Endothelial cell of umbilical vein (primary cell): Measurements from ENCODE around the gene NEU4. TPM values are rescaled to one million over a fixed set of nuclear protein-coding genes. Genes with fewer than 3 reads are reported as not detected.
"Not testable (repeated sequence)": the region's sequence is repeated elsewhere in the genome, so short reads cannot be mapped to it uniquely, and the experiment has no call there.

Experiments
- BruUV-seq: library from RNA; stranded (reverse); fragments of 400-500 nt; replicated peaks from 2 replicates; lab custom pipeline; 2021; lab: Mats Ljungman, UMichigan
- CTCF ChIA-PET: fragments of 300-600, 350-600 bp; sonication (Branson Sonifier 250); formaldehyde crosslinking; loops from one replicate; lab custom pipeline; 2021; ENCODE audit warnings: antibody characterized with exemption, inconsistent platforms; lab: Charles Lee
- POLR2A ChIA-PET: fragments of 300-600, 350-600 bp; sonication (Branson Sonifier 250); formaldehyde crosslinking; loops from one replicate; lab custom pipeline; 2021; ENCODE audit warnings: antibody characterized with exemption, inconsistent platforms; lab: Charles Lee
- DNase-seq: peaks from one replicate; pipeline ENCODE4 v3.0.0-alpha.2; 2011; ENCODE audit warnings: low read depth, low spot score
- FAIRE-seq: peaks from 2 replicates; lab custom pipeline; 2011; peaks lifted over from hg19 to GRCh38; lab: Jason Lieb, UNC
- H2AFZ ChIP-seq: 2 replicates; pipeline ENCODE4 v1.6.0; 2012; ENCODE audit warnings: low read depth, low read length, control low read depth, inconsistent platforms
- H3K27ac ChIP-seq: 2 replicates; pipeline ENCODE4 v1.5.1; 2011; ENCODE audit warnings: low read depth, mild to moderate bottlenecking, control low read depth, low read length, moderate library complexity; ENCODE audit not compliant: insufficient read depth
- H3K27me3 ChIP-seq, 2 experiments: 2 replicates each; pipeline versions ENCODE4 v1.6.0 to v1.6.1; 2011; ENCODE audit warnings: low read length in 2 of 2, mixed read lengths in 1 of 2; ENCODE audit not compliant: control insufficient read depth in 2 of 2, insufficient read depth in 2 of 2
- H3K36me3 ChIP-seq, 2 experiments: 2 replicates in 1 of 2; 3 replicates in 1 of 2; pipeline ENCODE4 v1.5.1; 2011; ENCODE audit warnings: low read length in 2 of 2, mild to moderate bottlenecking in 1 of 2, moderate library complexity in 1 of 2; ENCODE audit not compliant: control insufficient read depth in 2 of 2, insufficient read depth in 2 of 2; ENCODE audit errors: extremely low read depth in 1 of 2
- H3K4me1 ChIP-seq: 3 replicates; pipeline ENCODE4 v1.5.1; 2011; ENCODE audit warnings: mild to moderate bottlenecking, low read length; ENCODE audit not compliant: control insufficient read depth, insufficient read depth; ENCODE audit errors: extremely low read depth
- H3K4me2 ChIP-seq: 2 replicates; pipeline ENCODE4 v1.6.1; 2011; ENCODE audit warnings: low read length, control low read depth, mixed read lengths; ENCODE audit not compliant: insufficient read depth
- H3K4me3 ChIP-seq, 3 experiments: fragments of 200-600 bp in 1 of 3; sonication (generic), shearing (Covaris generic) in 1 of 3; replicated peaks in 1 of 3; 2 replicates each; pipeline ENCODE4 v1.5.1; 2011 to 2016; ENCODE audit warnings: control low read depth in 3 of 3, low read length in 3 of 3, mild to moderate bottlenecking in 2 of 3, inconsistent platforms in 1 of 3, low read depth in 1 of 3, moderate library complexity in 1 of 3; ENCODE audit not compliant: insufficient read depth in 1 of 3
- H3K79me2 ChIP-seq: 2 replicates; pipeline ENCODE4 v1.6.0; 2012; ENCODE audit warnings: low read length, inconsistent platforms; ENCODE audit not compliant: control insufficient read depth, insufficient read depth
- H3K9ac ChIP-seq: replicated peaks from 2 replicates; pipeline ENCODE3; 2011; ENCODE audit warnings: low read length, control low read depth; ENCODE audit not compliant: insufficient read depth; ENCODE audit errors: extremely low read depth
- H3K9me1 ChIP-seq: replicated peaks from 3 replicates; pipeline ENCODE4 v1.6.0; 2011; ENCODE audit warnings: mild to moderate bottlenecking, low read length; ENCODE audit not compliant: control insufficient read depth, insufficient read depth; ENCODE audit errors: extremely low read depth
- H3K9me3 ChIP-seq: replicated peaks from 2 replicates; pipeline ENCODE4 v1.5.1; 2012; ENCODE audit warnings: low read length, inconsistent platforms; ENCODE audit not compliant: control insufficient read depth, insufficient read depth
- H4K20me1 ChIP-seq: replicated peaks from 2 replicates; pipeline ENCODE3; 2011; ENCODE audit warnings: mild to moderate bottlenecking, low read length; ENCODE audit not compliant: control insufficient read depth, insufficient read depth; ENCODE audit errors: extremely low read depth
- CTCF ChIP-seq, 2 donors: IDR thresholded peaks; 1 replicate in 1 of 2; 2 replicates in 1 of 2; pipeline ENCODE4 v1.5.1; 2011; ENCODE audit warnings: low read length in 2 of 2, mild to moderate bottlenecking in 2 of 2, moderate library complexity in 2 of 2, control low read depth in 1 of 2, inconsistent platforms in 1 of 2, low read depth in 1 of 2; ENCODE audit not compliant: insufficient read depth in 1 of 2; ENCODE audit errors: extremely low read depth in 1 of 2
- EZH2 ChIP-seq: IDR thresholded peaks from 2 replicates; pipeline ENCODE4 v1.6.1; 2012; ENCODE audit warnings: borderline replicate concordance, low read depth, mild to moderate bottlenecking, moderate library complexity, low read length, inconsistent platforms; ENCODE audit not compliant: severe bottlenecking
- FOS ChIP-seq: IDR thresholded peaks from 2 replicates; pipeline ENCODE4 v1.6.1; 2011; ENCODE audit warnings: mild to moderate bottlenecking, low read length, moderate library complexity, borderline replicate concordance; ENCODE audit not compliant: insufficient read depth
- GATA2 ChIP-seq: IDR thresholded peaks from 2 replicates; pipeline ENCODE4 v1.7.0; 2011; ENCODE audit warnings: low read depth, mild to moderate bottlenecking, moderate library complexity, mixed read lengths, low read length; ENCODE audit not compliant: insufficient read length, insufficient read depth
- JUN ChIP-seq: IDR thresholded peaks from 2 replicates; pipeline ENCODE4 v1.6.1; 2011; ENCODE audit warnings: borderline replicate concordance, low read depth; ENCODE audit not compliant: insufficient read length, insufficient read depth
- MAX ChIP-seq: IDR thresholded peaks from 2 replicates; pipeline ENCODE4 v1.6.1; 2011; ENCODE audit not compliant: insufficient read depth, insufficient read length
- MYC ChIP-seq: IDR thresholded peaks from one replicate; pipeline ENCODE4 v1.6.1; 2011; ENCODE audit warnings: mild to moderate bottlenecking, low read depth, low read length
- POLR2A ChIP-seq: IDR thresholded peaks from 2 replicates; pipeline ENCODE4 v1.6.1; 2012; ENCODE audit warnings: low read depth, mild to moderate bottlenecking, control low read depth, low read length
- POLR2AphosphoS5 ChIP-seq: IDR thresholded peaks from 2 replicates; pipeline ENCODE4 v1.6.1; 2012; ENCODE audit warnings: low read depth, mild to moderate bottlenecking, control low read depth, low read length, moderate library complexity; ENCODE audit not compliant: insufficient read depth
- dilution Hi-C: fragments of 300-500 bp; cut with MboI; formaldehyde crosslinking; loops from one replicate; pipeline ENCODE4 v1.15.0; 2019; ENCODE audit warnings: low sequenced_read_pairs; ENCODE audit not compliant: extremely low pct_ligation_motif_present
- intact Hi-C: fragments of 100-400 bp; cut with micrococcal nuclease; formaldehyde crosslinking; loops from one replicate; pipeline ENCODE4 v1.10.0; 2022
- polyA plus RNA-seq, 4 experiments: library from polyadenylated mRNA; depleted of rRNA in 3 of 4; stranded (reverse) in 3 of 4; unstranded in 1 of 4; fragments of >200 nt; gene quantifications; 2 replicates each; pipeline versions ENCODE4 v1.2.1 to v1.2.3, GENCODE V29; 2011 to 2012; ENCODE audit warnings: missing spikeins in 1 of 4
- total RNA-seq: library from RNA; stranded (reverse); gene quantifications from 2 replicates; pipeline ENCODE4 v1.2.3, GENCODE V29; 2021

The NEU4 gene
- total and polyA plus RNA-seq, 2 donors (not counting 3 experiments of a cell fraction or from before 2014, with no cell fraction given): not detected

DNA sequence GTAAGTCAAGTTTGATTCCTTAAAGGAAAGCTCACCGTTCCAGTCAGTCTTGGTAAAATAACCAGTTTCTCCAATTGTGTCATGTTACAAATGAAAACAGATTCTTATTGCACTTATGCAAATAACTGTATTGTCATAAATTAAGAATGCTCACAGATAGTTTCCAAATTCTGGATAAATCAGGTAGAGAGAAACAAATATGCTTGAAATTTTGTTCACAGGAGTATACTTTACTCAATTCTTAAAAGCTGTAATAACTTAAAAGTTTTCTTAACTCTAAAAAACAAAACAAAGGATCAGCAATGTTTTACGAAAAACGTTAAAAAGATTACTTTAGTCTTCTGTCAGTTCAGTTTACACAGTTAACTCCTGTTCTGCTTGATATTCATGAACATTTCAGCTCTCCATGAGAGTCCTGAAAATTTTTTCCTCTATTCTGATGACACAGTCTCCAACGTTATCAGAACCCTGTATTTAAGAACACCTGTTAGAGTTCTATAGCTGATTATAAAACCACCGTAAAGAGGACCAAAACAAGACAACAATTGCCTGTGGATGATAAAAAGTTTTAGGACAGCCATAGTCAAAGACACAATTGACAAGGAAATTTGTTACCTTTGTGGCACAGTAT, 27.9 kb upstream of the NEU4 start:
- no peak overlapping the region for H3K4me2 ChIP-seq
- TF ChIP-seq MAX: no peak
- no peak for TF ChIP-seq POLR2A
- TF ChIP-seq CTCF (IDR thresholded peaks at IDR 0.05; ENCODE audit: extremely low read depth in 1 of 2, insufficient read depth in 1 of 2, low read depth in 1 of 2, low read length in 2 of 2): no peak
- no peak for TF ChIP-seq POLR2AphosphoS5
- no peak for TF ChIP-seq MYC
- no peak for TF ChIP-seq EZH2
- no peak for TF ChIP-seq FOS
- TF ChIP-seq GATA2: no peak
- TF ChIP-seq JUN: no peak
- no peaks in the 10 kb centered on the region for H3K36me3 ChIP-seq
- no peaks in the 10 kb centered on the region for H4K20me1 ChIP-seq
- CTCF ChIA-PET: no interaction called here
- H3K9ac ChIP-seq: no peak overlapping the region
- dilution Hi-C loops (no loop called here), intact Hi-C loops (no loop called here)
- H3K4me3 ChIP-seq: no peak overlapping the region
- no TSS peak for BruUV-seq
- POLR2A ChIA-PET: no interaction called here
- DNase-seq (no peak), FAIRE-seq (no peak)
- H3K27ac ChIP-seq: no peak overlapping the region
- H2AFZ ChIP-seq: no peak overlapping the region
- no peaks in the 10 kb centered on the region for H3K9me3 ChIP-seq
- H3K79me2 ChIP-seq: no peaks in the 10 kb centered on the region
- H3K27me3 ChIP-seq: peaks cover 0 to 2% of the 10 kb centered on the region in 2 experiments
- H3K9me1 ChIP-seq: no peaks in the 10 kb centered on the region
- H3K4me1 ChIP-seq: no peaks in the 10 kb centered on the region

DNA sequence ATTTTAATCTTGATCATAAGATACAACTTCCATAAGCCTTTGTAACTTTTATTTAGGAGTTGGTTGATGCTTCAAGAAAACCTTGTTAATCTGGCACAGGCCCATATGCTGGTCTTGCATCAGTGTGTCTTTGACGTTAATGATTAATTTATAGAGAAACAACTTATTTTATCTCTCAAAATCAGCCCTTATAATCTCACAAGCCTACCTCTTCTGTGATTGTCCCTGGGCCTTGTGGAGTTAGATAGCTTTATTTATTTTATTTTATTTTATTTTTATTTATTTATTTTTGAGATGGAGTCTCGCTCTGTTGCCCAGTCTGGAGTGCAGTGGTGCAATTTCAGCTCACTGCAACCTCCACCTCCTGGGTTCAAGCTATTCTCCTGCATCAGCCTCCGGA, 26.9 kb upstream of the NEU4 start:
- H3K36me3 ChIP-seq, H3K9ac ChIP-seq, CTCF ChIA-PET, H2AFZ ChIP-seq, DNase-seq, H3K79me2 ChIP-seq, H3K9me3 ChIP-seq, H3K27me3 ChIP-seq, H3K4me2 ChIP-seq, H4K20me1 ChIP-seq, H3K4me3 ChIP-seq, BruUV-seq, POLR2A ChIA-PET, dilution Hi-C loops, H3K4me1 ChIP-seq, H3K9me1 ChIP-seq, intact Hi-C loops, H3K27ac ChIP-seq, FAIRE-seq: not testable (repeated sequence)
